SU-DHL-6 (cell line): Measurements from ENCODE around the gene PNRC1.

ENCODE experiments used
- H2AFZ ChIP-seq: fragments of 200-600 bp; sonication (generic); 2 replicates; pipeline ENCODE4 v1.6.1; 2014; ENCODE audit warnings: low read depth, mild to moderate bottlenecking, moderate library complexity, mixed read lengths, antibody characterized with exemption, low read length; ENCODE audit not compliant: severe bottlenecking
- H3F3A ChIP-seq: fragments of 200-600 bp; shearing (Covaris generic); 2 replicates; pipeline ENCODE4 v1.6.0; 2016; ENCODE audit warnings: antibody characterized with exemption, mild to moderate bottlenecking; ENCODE audit not compliant: insufficient read depth
- H3K27ac ChIP-seq: fragments of 200-600 bp; sonication (generic); 2 replicates; pipeline ENCODE4 v1.5.1; 2016; ENCODE audit warnings: low read depth, mild to moderate bottlenecking, low read length, moderate library complexity, mixed read lengths
- H3K27me3 ChIP-seq: fragments of 200-600 bp; sonication (generic), shearing (Covaris generic); 2 replicates; pipeline ENCODE4 v1.6.0; 2014; ENCODE audit warnings: mild to moderate bottlenecking, low read length
- H3K36me3 ChIP-seq: fragments of 200-600 bp; sonication (generic); 2 replicates; pipeline ENCODE4 v1.6.1; 2014; ENCODE audit warnings: mild to moderate bottlenecking, low read length, mixed read lengths
- H3K4me2 ChIP-seq: fragments of 300-600, 200-600 bp; shearing (Covaris generic), sonication (generic); 2 replicates; pipeline ENCODE4 v1.6.0; 2014; ENCODE audit warnings: low read length, low read depth, mild to moderate bottlenecking; ENCODE audit not compliant: poor library complexity, severe bottlenecking
- H3K4me3 ChIP-seq: fragments of 200-600 bp; sonication (generic); 2 replicates; pipeline ENCODE4 v1.5.1; 2014; ENCODE audit warnings: antibody characterized with exemption, low read length, mild to moderate bottlenecking, mixed read lengths; ENCODE audit not compliant: insufficient read depth, poor library complexity, severe bottlenecking
- H3K79me2 ChIP-seq: fragments of 200-600 bp; sonication (generic); 2 replicates; pipeline ENCODE4 v1.6.1; 2014; ENCODE audit warnings: mild to moderate bottlenecking, low read length, moderate library complexity; ENCODE audit not compliant: insufficient read depth
- H3K9ac ChIP-seq: fragments of 200-600 bp; sonication (generic); 2 replicates; pipeline ENCODE4 v1.7.0; 2014; ENCODE audit warnings: mild to moderate bottlenecking, low read length
- H3K9me2 ChIP-seq: fragments of 200-600 bp; sonication (generic); replicated peaks from 2 replicates; pipeline ENCODE4 v1.6.1; 2014; ENCODE audit warnings: low read length; ENCODE audit not compliant: insufficient read depth
- H3K9me3 ChIP-seq: fragments of 200-600 bp; sonication (generic); 2 replicates; pipeline ENCODE4 v1.6.1; 2014; ENCODE audit warnings: low read length, mixed read lengths; ENCODE audit not compliant: insufficient read depth
- H4K20me1 ChIP-seq: fragments of 200-600 bp; sonication (generic); 2 replicates; pipeline ENCODE4 v1.6.1; 2014; ENCODE audit warnings: low read depth, mild to moderate bottlenecking, antibody characterized with exemption, low read length, moderate library complexity, mixed read lengths
- CTCF ChIP-seq: fragments of 200-600 bp; sonication (generic); IDR thresholded peaks from one replicate; pipeline ENCODE4 v1.5.1; 2017; ENCODE audit warnings: antibody characterized with exemption, mild to moderate bottlenecking, low read length, moderate library complexity; ENCODE audit not compliant: insufficient read depth, poor library complexity, severe bottlenecking
- EZH2phosphoT487 ChIP-seq: fragments of 200-600 bp; sonication (generic), shearing (Covaris generic); conservative IDR thresholded peaks from 2 replicates; pipeline ENCODE4 v1.6.1; 2018; ENCODE audit warnings: mild to moderate bottlenecking, antibody characterized with exemption, low read length, moderate library complexity, mixed read lengths

The PNRC1 gene

DNA sequence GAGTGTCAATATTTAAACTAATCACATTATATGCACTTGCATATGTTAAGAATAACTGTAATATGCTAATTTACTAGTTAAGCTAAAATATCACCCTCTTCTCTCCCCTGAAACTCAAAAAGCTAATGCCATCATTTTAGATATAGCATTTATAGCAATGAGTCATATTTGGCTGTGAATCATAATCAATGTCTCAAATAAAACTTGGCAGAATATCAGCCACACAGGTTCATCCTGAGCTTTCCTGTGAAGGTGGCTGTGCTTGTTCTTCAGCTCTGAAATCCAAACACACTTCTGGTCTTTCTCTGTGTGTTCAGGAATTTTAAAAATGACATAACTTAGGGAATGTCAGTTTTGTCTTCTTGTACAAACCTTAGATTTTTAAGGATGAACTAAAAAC lies 12.8 kb upstream of the PNRC1 start:
- H3K79me2 ChIP-seq = no peaks in the 10 kb centered on the region
- H4K20me1 ChIP-seq = no peaks in the 10 kb centered on the region
- TF ChIP-seq EZH2phosphoT487 = no peak
- no peak for TF ChIP-seq CTCF
- no peaks in the 10 kb centered on the region for H3K9me3 ChIP-seq
- no peak overlapping the region for H3K4me2 ChIP-seq
- H3K27me3 ChIP-seq = no peaks in the 10 kb centered on the region
- H3K27ac ChIP-seq = no peak overlapping the region
- no peak overlapping the region for H3K9ac ChIP-seq
- H3F3A ChIP-seq = no peaks in the 10 kb centered on the region
- H2AFZ ChIP-seq = no peak overlapping the region
- H3K36me3 ChIP-seq = no peaks in the 10 kb centered on the region
- no peak overlapping the region for H3K4me3 ChIP-seq
- no peaks in the 10 kb centered on the region for H3K9me2 ChIP-seq

DNA sequence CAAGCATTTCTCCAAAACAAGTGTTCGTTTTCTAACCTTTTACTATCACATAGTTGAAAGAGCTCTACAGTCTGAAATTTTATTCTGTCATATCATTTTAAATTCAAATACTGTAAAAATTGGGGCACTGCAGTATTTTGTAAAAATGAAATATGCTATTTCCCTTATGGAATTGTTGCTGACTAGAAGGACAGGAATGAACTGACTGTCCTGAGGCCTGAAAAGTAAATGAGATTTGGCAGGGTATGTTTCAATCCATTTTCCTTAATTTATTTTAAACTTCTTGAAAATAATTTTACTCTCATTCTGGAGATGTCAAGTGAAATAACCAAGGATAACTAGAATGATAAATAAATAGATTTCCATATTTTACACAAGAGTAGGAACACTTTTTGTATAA lies 11.9 kb upstream of the PNRC1 start:
- no peaks in the 10 kb centered on the region for H3F3A ChIP-seq
- no peaks in the 10 kb centered on the region for H3K9me3 ChIP-seq
- H2AFZ ChIP-seq = no peak overlapping the region
- no peaks in the 10 kb centered on the region for H3K36me3 ChIP-seq
- TF ChIP-seq EZH2phosphoT487 (no peak), CTCF (no peak)
- H3K4me2 ChIP-seq = no peak overlapping the region
- H3K27me3 ChIP-seq = no peaks in the 10 kb centered on the region
- no peak overlapping the region for H3K27ac ChIP-seq
- no peak overlapping the region for H3K9ac ChIP-seq
- no peaks in the 10 kb centered on the region for H4K20me1 ChIP-seq
- H3K79me2 ChIP-seq = no peaks in the 10 kb centered on the region
- H3K4me3 ChIP-seq = no peak overlapping the region
- no peaks in the 10 kb centered on the region for H3K9me2 ChIP-seq

- Histone ChIP-seq H3K36me3 (no peaks in the 10 kb centered on the region), H3K9me3 (no peaks in the 10 kb centered on the region)
Measured at GRCh38 chr6:89069536-89070163, 10.9 kb upstream of the PNRC1 start.

More at GRCh38 chr6:89069536-89070163, 10.9 kb upstream of the PNRC1 start:
- H3K27ac ChIP-seq = no peak overlapping the region
- TF ChIP-seq CTCF (no peak), EZH2phosphoT487 (no peak)
- H3K4me3 ChIP-seq = no peak overlapping the region
- H4K20me1 ChIP-seq = no peaks in the 10 kb centered on the region
- no peak overlapping the region for H2AFZ ChIP-seq
- H3K9ac ChIP-seq = no peak overlapping the region
- H3K79me2 ChIP-seq = no peaks in the 10 kb centered on the region
- H3K4me2 ChIP-seq = no peak overlapping the region
- H3K27me3 ChIP-seq = no peaks in the 10 kb centered on the region
- H3K9me2 ChIP-seq = no peaks in the 10 kb centered on the region
- no peaks in the 10 kb centered on the region for H3F3A ChIP-seq
